Sciatic nerve (tissue), 2 donors: ENCODE results near the gene GRIK2. TPM values are rescaled to one million over a fixed set of nuclear protein-coding genes. Genes with fewer than 3 reads are reported as not detected.

Experiments
- ATAC-seq: fragments of 200-7000 bp; cut with Tn5 transposase; one replicate; pipeline ENCODE4 v1.9.1; 2020; ENCODE audit warnings: mild to moderate bottlenecking, moderate library complexity
- DNase-seq: peaks from one replicate; pipeline ENCODE4 v3.0.0-alpha.2; 2020; ENCODE audit warnings: low spot score
- intact Hi-C: fragments of 100-400 bp; cut with DNase I; formaldehyde crosslinking; loops from one replicate; pipeline ENCODE4 v1.14.2; 2022
- total RNA-seq: library from RNA; stranded (reverse); fragmentation: NEBNext Ultra II Directional; extraction: Animal tissue kit (Norgen Biotek cat#: 25700); gene quantifications from one replicate; pipeline ENCODE4 v1.2.1, GENCODE V29; 2021
- donor health status: DM: no; HTN: no; CAD: no.
- donor health status: DM: no; HTN: no; CAD: no.

Gene GRIK2
- total RNA-seq, 1 donor from 2014 or later, result 12.8 TPM

DNA sequence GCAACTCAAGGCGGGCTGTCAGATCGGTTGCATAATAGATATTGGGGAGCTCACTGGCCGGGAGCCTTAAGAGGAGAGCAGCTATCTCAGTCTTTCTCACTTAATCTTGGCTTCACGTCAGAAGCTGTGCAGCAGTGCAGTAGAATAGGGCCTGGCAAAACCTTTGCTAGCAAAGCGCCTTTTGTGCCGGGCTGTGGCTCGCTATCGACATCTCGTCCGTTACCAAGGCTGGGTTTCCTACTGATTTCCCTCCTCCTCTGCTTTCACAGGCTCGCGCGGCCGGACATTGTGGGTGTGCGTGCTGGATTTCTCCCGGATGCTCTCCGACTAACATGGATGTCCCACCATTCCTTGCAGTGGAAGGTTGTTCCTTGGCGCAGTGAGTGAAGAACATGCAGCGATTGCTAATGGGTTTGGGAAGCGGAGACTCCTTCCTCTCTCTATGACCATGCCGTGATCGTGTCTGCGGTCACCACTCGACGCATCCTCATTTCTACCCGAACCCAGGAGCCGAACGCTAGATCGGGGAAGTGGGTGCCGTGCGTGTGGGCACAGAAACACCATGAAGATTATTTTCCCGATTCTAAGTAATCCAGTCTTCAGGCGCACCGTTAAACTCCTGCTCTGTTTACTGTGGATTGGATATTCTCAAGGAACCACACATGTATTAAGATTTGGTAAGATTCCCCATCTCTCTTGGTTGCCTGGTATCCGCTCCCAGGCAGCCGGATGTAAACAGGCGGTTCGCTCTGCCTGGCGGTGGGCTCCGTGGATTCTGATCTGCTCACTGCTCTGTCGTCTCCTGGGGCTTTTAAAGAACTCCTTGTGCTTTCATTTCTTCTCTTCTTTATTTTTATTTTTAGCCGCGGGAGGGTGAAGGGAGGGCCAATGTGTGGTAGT lies 5.5 kb downstream of the GRIK2 start:
- DNase-seq (no peak), ATAC-seq (no peak)
- intact Hi-C loops, result no loop called here

DNA sequence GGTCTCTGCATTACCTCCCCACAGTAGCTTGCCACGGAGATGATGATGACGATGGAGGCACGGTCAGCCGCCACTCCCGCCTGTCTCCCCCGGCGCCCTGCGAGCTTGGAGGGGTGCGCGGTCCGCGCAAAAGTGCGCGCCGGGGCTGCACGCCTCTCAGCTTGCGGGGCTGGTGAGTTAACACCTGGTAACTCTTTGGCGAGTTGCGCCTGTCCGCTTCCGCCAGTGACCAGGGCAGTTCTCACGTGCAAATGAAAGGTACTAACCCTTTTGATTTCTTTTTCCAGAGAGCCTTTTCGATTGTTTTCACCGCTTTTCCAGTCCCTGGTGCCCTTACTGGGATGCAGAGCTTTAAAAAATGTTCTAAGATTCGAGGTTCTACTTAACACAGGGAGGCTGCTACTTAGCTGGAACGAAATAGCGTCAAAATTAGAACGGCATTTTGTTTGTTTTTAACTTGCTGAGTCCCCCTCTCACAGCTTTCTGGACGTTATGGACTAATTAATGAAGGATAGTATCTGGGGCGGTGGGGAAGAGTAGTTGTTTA lies 6.2 kb downstream of the GRIK2 start:
- DNase-seq (no peak), ATAC-seq (no peak)
- intact Hi-C loops, result no loop called here

DNA sequence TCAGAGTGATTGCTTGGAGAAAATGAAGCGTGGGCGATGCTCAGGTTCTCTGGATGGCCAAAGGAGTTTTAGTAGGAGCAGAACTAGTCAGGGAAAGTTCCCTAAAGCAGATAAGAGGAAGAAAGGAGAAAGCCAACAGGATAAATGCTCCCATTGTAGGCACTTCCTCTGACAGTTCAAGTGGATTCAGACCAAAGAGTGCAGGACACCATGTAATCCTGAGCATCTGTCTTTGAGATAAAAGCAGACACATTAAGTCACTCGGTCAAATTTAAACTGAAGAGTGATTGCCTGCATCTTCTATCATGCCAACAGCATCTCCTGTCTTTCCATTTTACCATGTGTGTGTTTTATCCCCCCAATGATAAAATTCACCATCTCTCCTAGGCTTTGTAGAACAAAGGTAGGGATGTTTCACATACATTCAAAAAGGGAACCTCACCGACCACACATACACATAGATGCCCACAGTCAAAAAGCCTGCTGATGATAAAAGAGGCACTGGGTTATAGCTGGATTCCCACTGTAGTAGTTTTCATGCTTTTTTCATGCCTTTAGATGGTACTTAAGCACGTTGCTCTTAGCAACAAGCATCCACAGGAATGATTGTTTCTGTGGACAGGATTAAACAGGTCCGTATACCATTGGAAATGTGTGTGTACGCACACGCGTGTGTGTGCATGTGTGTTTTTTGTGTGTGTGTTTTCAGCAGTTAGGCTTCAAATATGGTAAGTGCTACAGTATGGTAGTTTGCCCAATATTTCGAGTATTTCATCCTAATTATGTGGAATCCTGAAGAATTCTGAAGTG lies 7.0 kb downstream of the GRIK2 start:
- intact Hi-C loops, result no loop called here
- ATAC-seq, result no peak
- DNase-seq, result no peak

DNA sequence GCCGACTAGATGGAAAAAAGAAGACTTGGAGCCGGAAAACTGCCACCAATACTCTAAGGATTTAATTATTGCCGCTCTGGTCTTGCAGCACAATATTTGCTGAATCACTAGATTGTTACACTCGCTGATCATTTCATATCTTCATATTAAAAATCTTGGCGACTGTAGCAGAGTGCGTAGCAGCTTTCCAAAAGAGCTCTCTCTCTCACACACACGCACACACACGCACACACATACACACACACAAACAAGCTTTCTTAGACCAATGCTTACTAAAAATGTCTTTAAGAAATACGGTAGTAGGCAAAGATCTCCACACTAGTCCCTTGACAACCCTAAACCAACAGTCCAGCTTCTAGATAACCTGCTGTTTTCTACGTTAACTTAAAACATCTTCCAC lies 7.7 kb downstream of the GRIK2 start:
- ATAC-seq (no peak), DNase-seq (no peak)
- intact Hi-C loops, result no loop called here

DNA sequence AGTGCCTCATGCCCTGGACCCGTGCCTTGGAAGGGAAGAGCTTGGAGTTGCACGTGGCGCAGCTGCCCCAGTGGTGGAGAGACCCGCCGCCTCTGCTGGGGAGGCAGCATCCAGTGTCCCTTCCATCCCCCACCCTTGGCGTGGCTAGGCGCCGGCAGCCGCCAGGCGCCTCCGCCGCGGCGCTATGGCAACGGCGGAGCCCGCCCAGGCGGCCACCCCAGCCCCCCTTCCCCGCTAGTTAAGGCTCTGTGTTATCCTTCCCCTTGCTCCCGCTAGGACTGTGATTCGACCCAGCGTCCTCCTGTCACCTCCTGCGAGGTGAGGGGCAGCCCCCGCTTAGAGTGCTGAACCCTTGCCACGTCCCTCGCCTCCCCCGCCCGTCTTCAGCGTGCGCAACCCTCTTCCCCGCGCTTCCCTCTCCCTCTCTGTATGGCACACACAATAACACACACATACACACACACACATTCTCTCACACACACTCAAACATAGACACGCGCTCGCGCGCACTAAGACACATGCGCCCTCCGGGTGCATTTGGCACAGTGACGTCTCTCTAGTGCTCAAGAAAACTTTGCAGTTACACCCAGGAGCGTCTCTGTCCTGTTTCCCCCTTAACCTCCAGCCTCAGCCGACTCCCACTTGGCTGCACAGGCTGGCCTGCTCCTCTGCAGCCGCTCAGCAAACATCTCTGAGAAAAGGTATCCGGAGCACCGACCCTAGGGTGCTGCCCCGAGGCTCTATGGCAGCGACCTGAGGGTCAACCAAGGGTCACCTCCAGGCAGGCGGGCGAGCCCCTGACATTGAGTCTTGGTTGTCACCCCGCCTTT lies 8.5 kb downstream of the GRIK2 start:
- no peak for DNase-seq
- no peak for ATAC-seq
- intact Hi-C loops, result no loop called here

DNA sequence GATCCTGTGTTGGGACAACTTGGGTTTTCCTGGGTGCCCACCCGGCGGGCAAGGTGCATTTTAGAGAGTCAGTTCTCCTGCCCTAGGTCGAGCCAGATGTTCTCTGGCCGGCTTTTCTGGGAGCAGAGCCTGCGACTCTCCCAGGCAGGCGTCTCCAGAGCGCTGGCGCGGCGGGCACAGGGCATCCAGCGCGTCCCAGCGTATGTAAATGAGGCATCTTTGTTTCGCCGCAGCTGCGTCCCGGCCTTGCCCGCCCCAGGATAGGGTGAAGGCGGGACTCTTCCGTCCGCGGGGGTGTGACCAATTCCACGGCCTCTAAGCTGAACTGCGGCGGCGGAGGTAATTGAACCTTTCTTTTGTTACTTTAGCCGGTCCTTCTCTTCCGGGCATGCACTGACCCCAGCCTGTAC lies 9.1 kb downstream of the GRIK2 start:
- ATAC-seq, result no peak
- intact Hi-C loops, result no loop called here

DNA sequence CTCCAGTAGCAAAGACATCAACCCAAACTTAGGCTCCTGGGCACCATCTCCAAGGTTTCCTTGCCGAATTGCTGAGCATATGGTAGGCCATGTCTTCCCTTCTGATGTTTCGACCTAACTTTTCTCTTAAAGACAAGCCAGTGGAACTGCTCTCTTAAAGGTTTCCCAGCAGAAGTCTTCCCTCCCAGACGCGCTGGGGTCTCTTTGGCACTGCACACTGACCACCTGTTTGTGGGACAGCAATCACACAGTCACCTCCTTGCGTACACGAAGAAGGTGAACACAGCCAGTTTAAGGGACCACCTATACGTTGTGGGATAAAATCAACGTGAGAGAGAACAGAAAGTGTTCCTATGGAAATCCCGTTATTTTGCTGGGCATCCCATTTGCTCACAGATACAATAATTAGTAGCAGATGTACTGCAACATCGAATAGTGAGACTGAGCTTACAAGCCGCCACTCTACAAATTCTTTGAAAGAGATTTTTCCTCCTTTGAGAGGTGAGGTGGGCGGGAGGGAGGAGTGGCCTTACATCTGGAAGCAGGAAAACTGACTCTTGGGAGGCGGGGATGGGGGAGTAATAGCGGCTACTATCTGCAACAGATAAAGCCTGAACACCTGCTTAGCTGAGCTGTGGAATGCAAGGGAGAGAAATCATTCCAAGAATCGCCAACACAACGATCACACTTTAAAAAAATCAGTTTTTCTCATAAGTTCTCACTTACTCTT lies 9.9 kb downstream of the GRIK2 start:
- DNase-seq (no peak), ATAC-seq (no peak)
- intact Hi-C loops, result no loop called here

More for the DNA sequence above, 9.1 kb downstream of the GRIK2 start:
- no peak for DNase-seq

DNA sequence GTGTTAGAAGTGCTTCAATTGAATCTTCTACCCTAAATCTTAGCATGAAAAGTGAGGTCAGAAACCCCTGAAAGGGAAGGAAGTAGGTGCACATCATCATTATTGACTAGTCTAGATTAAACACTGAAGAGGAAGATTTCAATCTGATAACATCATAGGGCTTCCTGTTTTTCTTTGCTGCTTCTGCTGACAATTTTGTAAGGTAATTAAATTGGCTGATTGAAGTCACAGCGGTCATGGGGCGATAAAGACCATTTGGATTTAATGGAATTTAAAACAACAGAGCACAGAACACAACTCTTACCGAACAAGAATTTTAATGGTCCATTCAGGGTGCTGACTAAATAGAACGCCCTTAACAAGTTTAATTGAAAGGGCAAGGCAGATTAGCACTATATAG lies 11.3 kb downstream of the GRIK2 start:
- DNase-seq, result no peak
- intact Hi-C loops, result no loop called here
- ATAC-seq, result no peak

DNA sequence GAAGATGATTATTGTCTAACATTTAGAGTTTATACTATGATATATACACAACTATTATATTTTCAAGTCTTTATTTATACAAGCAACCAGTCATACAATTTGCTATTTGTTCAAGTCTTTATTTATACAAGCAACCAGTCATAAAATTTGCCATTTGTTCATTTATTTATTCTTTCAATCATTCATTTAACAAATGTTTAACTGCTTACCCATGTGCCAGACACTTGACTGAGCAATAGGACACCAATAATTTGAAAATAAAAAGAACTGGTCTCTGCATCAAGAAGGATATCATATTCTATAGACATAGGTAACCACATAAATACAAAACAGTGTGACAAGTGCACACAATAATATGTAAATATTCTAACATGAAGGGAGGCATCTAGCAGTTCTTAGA lies 20.3 kb downstream of the GRIK2 start:
- DNase-seq, result no peak
- no peak for ATAC-seq
- intact Hi-C loops, result no loop called here

DNA sequence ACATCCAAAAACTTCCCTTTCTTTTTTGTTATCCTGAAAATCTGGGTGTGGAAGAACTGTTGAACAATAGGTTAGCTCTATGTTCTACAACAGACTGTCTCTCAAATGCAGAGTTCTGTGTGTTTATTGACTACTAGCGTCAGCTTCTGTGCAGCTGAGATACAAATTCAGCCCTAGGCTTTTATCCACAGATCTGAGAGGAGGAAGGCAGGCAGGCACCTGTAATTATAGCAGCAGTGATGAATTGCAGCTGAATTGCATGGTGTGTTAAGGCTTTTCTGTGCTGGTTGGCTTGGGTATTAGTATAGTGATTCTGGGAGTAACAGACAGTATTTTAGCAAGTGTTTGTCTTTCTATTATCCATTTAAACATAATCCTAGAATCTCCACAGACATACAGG lies 24.4 kb downstream of the GRIK2 start:
- intact Hi-C loops, result no loop called here
- ATAC-seq (no peak), DNase-seq (no peak)

DNA sequence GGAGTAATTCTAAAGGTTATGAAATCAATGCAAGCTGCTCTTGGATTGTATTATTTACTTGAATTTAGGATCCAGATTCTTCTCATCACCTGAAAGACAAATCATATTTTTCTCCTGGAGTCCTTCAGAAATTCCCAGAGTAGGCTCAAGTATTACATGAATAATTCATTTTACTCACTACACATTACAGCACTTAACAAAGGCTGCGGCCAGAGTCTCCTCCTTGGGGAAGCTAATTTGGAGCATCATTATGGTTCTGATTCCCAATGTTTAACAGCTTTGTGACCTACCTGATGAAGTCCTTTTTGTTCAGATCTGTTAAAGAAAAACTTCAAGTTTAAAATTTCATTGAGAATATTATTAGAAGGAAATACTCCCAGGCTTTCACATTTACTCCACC lies 28.7 kb downstream of the GRIK2 start:
- DNase-seq (no peak), ATAC-seq (no peak)
- intact Hi-C loops, result no loop called here

DNA sequence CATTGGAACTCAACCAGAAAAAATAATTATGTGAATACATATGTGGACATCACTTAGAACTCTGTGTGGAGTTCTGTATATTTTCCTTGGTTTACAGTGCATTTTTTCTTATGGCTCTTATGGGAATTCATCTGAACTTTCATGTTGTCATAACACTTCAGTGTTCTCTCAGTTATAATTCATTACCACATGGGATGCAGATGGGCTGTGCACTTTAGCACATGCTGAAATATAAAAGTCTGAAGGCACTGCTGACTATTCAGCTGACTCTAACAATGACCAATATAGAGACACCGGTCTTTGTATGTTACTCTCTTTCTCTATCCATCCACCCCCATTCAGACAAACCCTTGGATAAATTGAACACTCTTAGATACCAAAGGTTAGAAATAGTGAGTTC lies 29.3 kb downstream of the GRIK2 start:
- DNase-seq (no peak), ATAC-seq (no peak)
- intact Hi-C loops, result no loop called here

DNA sequence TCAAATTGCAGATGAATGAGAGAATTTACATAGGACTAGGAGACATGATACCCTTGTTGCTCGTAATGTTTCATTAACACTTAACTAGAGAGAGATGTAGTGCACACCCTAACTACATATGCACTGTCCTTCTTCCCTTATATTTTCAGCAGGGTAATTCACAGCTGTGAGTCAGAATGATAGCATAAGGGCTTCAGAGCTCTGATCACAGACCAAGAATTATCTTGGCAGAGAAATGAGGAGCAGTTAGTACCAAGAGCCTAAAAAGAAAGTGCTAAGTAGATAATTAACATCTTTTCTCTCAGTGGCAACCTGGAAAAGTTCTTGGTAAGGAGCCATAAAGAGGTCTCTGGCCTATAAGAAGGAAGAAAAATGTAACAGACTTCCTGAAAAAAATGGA lies 35.8 kb downstream of the GRIK2 start:
- intact Hi-C loops, result no loop called here

DNA sequence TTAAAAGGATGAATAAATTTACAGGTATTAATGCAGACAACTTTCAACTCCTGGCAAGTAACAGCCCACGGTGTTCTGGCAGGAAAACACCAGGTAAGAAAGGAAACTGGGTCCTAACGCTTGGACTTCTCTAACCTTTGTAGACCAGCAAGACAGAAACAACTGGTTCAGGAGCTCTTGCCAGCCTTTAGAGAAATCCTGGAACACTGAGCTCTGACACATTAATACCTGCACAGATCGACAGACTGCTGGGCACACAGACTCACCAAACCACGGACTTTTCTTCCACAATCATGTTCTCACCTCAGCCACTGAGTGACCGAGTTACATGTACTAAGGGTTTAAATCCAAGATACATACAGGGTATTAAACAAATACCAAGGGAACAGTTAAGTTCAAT lies 36.3 kb downstream of the GRIK2 start:
- intact Hi-C loops, result no loop called here
- DNase-seq (no peak), ATAC-seq (no peak)

More for the DNA sequence above, 35.8 kb downstream of the GRIK2 start:
- DNase-seq, result no peak
- no peak for ATAC-seq

DNA sequence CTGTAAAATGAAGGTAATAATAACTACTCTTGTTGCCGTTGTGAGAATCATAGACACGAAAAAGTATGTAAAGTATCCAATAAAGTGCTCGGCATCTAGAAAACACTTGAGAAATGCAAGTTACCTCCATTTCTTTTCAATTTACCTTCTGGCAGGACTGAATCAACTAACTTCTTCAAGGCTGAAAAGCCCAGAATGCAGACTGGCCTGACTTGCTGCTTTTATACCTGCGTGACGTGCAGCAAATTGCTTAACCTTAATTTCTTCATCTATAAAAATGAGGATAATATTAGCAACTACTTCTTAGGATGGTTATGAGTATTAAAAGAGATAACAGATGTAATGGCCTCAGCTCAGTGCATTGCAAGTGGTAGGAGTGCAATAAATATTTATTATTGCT lies 39.6 kb downstream of the GRIK2 start:
- ATAC-seq, result no peak
- no peak for DNase-seq
- intact Hi-C loops, result no loop called here

DNA sequence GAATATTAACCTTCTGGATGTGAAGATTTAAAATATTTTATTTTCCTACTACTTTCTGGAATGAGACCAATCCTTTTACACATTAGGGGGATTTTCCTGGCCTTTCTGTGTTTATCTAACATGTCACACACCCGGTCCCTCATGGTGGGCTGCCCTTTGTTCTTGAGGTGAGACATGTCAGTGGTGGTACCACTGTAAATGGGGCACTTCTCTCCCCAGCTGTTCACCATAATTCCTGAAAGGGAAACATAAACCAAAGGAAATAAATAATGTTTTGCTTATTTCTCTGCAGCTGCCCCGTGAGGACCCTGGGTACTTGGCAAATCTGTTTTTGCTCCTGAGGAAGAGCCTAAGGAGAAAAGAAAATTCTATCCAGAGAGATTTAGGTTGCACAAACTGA lies 41.1 kb downstream of the GRIK2 start:
- intact Hi-C loops, result no loop called here
- DNase-seq, result no peak
- ATAC-seq, result no peak

DNA sequence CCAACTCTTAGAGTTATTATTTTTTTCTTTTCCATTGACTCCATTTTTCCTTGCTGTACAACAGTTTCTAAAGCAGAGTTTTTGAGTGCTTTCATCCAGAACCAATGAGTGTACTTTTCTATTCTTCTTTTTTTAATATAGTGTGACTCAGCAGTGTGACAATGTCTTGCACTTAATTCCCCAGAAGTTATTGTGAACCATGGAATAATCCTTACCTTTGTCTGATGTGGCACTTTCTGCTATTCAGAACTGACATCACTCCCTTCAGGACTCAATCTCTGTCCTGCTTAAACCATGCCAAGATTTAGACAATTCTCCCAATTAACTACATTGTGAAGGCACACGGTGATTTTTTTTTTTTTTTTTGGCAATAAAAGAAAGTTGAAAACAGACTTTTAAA lies 41.5 kb downstream of the GRIK2 start:
- DNase-seq (no peak), ATAC-seq (no peak)
- intact Hi-C loops, result no loop called here

DNA sequence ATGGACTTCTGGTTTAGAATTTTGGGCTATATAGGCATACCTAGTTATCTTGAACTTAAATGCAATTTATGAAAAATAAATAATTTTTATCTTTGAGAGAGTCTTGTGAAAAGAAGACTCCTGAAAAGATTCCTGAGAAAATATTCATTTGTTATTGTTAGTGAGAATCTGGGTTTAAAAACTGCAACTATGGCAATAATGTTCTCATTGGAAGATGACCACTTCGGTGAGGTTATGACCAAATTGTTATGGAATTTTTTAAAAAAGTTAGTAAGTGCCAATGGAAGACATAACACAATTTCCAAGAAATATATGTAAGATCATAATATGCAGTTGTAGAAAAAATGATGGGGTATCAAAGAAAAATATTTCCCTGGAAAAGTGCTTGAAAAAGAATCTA lies 46.3 kb downstream of the GRIK2 start:
- DNase-seq (no peak), ATAC-seq (no peak)
- intact Hi-C loops, result no loop called here

DNA sequence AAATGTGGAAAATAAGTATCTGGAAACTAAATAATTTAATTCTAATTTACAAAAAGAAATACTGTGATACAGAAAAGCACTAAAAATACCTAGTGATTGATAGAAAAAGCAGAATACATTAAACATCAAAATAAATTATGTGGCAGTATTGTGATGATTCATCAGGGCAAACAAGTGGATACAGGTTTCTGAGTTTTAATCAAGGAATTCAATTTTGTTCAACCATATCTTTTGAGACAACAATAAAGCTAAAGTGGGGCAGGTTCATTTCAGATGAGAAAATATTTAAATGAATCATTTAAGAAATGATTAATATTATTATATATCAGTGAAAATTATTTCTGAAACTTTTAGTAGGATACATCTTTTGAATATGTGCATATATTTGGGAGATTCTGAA lies 49.8 kb downstream of the GRIK2 start:
- intact Hi-C loops, result no loop called here
- ATAC-seq (no peak), DNase-seq (no peak)
